Skin of body (tissue), 2 donors: ENCODE results near the gene SHISAL2A. TPM values are rescaled to one million over a fixed set of nuclear protein-coding genes. Genes with fewer than 3 reads are reported as not detected.
A peak's percentile ranks its signal among the peaks of the same experiment; 100 is the strongest.
"Not testable (repeated sequence)": the region's sequence is repeated elsewhere in the genome, so short reads cannot be mapped to it uniquely, and the experiment has no call there.

Experiments used
- DNase-seq: peaks from one replicate; lab custom pipeline; 2025; lab: John Stamatoyannopoulos, UW
- total RNA-seq: library from RNA; depleted of rRNA; stranded (reverse); fragments of >200 nt; gene quantifications from one replicate; pipeline ENCODE4 v1.2.3, GENCODE V29; 2014

SHISAL2A gene
- total RNA-seq, 1 donor from 2014 or later, result 0.49 TPM

- no peak for DNase-seq
Measured at GRCh38 chr1:52683367-52683940, 50.5 kb downstream of the SHISAL2A start.

DNA sequence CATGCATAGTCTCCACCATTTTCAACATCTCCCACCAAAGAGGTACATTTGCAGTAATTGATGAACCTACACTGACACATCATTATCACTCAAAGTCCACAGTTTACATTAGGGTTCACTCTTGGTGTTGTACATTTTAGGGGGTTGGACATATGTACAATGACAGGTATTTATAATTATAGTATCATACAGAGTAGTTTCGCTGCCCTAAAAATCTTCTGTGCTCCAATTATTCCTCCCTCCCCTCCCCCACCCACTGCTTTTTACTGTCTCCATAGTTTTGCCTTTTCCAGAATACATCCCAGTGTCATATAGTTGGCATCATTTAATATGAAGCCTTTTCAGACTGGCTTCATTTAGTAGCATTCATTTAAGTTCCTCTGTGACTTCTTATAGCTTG lies 51.6 kb downstream of the SHISAL2A start:
- no peak for DNase-seq

DNA sequence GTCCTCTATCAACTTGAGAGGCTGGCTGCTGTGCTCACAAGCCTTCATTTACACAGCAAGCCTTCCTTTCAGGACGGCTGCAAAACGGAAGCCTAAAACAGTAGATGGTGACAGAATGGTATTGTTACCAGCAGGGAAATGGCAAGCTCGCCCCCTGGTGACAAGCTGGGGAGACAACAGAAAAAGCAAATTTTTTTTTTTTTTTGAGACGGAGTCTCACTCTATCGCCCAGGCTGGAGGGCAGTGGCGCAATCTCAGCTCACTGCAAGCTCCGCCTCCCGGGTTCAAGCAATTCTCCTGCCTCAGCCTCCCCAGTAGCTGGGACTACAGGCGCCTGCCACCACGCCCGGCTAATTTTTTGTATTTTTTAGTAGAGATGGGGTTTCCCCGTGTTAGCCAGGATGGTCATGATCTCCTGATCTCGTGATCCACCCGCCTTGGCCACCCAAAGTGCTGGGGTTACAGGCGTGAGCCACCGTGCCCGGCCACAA lies 53.3 kb downstream of the SHISAL2A start:
- peak; percentile 15 for DNase-seq

DNA sequence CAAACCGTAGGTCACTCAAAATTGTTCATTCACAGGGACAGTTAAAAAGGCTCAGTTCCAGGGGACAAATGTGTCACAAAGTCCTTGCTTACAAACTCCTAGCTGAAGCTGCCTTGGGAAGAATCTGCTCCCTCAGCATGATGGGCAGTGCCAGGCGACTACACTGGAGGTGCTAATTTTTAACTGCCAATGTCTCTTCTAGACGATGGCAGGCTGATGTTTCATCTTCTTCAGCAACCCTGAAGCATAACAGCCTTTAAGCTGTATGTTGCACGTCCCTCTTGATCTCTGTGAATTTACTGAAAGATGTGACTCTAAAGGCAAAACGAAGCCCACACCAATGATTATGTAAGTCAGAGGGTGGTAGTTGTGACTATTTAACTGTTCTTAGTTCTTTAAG lies 53.9 kb downstream of the SHISAL2A start:
- no peak for DNase-seq

- DNase-seq, result no peak
Measured at GRCh38 chr1:52691821-52692220, 58.9 kb downstream of the SHISAL2A start.

DNA sequence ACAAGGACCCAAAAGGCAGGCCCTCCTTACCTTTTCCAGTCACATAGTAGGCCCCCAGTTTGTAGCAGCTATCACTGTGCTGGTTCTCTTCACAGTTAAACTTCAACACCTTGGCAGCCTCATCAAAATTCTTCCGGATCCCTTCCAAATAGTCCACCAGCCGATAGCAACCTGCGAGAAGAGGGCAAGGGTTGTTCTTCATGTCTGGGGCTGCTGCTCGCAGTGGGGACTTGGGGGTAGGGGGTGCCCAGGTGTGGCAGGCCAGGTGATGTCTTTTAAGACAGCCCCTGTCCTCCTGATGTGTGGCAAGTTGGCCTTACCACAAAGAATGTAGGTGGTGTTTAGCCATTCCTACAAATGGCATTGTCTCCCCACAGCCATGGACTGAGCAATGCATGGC lies 59.7 kb downstream of the SHISAL2A start:
- no peak for DNase-seq

GRCh38 chr1:52693351-52693750 lies 60.4 kb downstream of the SHISAL2A start:
- not testable (repeated sequence) for DNase-seq

DNA sequence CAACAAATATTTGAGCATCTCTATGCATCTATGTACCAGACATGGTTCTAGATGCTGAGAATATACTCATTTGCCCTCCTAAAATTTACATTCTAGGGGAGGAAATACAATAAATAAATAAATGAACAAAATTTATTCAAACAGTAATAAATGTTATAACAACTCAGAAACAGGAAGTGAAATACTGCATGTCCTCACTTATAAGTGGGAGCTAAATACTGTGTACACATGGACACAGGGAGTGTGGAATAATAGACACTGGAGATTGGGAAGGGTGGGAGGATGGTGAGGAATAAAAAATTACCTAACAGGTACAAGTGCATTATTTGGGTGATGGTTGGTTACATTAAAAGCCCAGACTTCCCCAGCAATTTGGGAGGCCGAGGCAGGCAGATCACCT lies 60.9 kb downstream of the SHISAL2A start:
- DNase-seq, result no peak

DNA sequence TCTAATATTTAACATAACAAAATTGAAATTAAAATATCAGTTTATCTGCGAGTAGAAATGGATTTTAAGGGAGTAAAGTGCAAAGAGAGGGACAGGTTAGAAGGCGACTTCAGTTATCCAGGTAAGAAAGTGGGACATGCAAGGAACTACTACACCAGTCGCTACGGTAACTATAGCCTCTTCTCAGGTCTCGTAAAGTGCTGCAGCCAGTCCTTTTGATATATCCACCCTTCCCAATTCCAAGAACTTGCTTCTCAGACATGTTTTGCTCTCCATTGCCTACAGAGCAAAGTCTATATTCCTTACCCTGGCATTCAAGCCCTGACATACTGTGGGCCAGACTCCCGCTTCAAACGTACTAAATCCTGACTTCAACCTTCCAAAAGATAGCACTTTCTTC lies 62.7 kb downstream of the SHISAL2A start:
- DNase-seq, result no peak

- DNase-seq, result peak; percentile 55
Measured at GRCh38 chr1:52697795-52698674, 65.1 kb downstream of the SHISAL2A start, which contains the start of gene COA7. COA7 (minus strand) TSS chr1:52698347; CDS start chr1:52698326, 21 bp downstream.

DNA sequence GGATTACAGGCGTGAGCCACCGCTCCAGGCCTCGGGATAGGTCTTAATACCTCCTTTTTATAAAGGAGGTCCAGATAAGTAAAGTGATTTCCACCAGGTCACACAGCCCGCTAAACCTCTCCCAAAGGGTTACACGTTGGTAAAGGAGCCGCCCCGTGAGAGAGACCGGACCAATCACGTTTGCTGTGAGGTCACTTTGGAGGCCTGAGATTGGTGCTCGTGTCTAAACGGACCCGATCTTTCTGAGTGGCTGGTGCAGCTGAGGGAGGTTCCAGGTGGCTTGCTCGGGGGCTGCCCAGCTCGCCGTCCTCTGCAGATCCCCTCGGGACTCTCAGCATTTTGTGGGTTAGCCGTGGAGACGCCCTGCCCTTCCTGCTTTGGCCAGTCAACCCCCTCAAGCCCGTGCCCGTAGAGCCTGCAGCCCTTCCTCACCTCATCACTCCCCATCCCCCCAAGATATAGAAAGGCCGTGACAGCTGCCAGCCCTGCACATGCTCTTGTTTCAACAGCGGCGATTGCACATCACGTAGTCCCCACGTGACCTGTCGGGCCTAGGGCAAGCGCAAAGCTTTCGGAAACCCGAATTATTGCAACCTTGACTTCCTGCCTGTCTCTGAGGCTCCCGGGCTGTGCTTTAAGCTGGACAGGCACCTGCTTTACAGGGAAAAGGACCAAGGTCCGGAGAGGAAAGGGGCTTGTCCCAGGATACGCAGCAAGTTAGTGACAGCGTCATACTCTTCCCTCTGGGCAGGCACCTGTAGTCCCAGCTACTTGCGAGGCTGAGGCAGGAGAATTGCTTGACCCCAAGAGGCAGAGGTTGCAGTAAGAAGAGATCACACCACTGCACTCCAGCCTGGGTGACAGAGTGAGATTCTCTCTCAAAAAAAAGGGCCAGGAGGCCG lies 70.2 kb downstream of the SHISAL2A start:
- DNase-seq, result peak; percentile 83

DNA sequence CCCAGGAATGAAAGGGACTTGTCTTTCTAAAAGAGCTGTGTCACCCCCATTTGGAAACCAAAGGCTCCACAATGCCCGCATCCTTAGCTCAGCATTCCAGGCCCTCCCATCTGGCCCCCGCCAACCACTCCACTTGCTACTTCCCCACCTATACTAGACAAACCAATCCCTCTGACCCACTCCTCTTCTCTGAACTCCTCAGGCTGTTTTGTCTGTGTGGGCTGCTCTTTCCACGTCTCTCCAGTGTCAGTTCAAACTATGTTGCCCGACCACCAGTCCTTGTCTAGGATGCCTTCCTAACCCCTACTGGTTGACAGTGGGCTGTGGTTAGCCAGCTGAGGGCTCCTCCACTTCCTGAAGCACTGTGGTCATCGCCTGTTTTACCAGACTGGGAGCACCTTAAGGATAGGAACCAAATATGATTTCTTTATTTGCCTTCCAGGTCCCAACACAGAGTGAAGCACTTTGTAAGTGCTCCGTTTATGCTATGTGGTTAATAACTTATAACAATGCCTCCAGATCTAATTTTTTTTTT lies 73.2 kb downstream of the SHISAL2A start:
- DNase-seq, result no peak

Other genes starting within 250 kb of the SHISAL2A start
- gene ORC1, start 228.7 kb upstream of the SHISAL2A start, total RNA-seq, result 3.3 TPM
- gene PRPF38A, start 228.6 kb upstream of the SHISAL2A start, total RNA-seq, result 17.8 TPM
- 80.4 TPM for gene TUT4, start 80.1 kb upstream of the SHISAL2A start, total RNA-seq
- 101 TPM for gene GPX7, start 30.8 kb upstream of the SHISAL2A start, total RNA-seq
- gene COA7, start 65.2 kb downstream of the SHISAL2A start, total RNA-seq, result 9.1 TPM
- 37.9 TPM for gene ZYG11B, start 93.3 kb downstream of the SHISAL2A start, total RNA-seq
- gene ZYG11A, start 209.6 kb downstream of the SHISAL2A start, total RNA-seq, result 0.30 TPM